A549 (cell line): ENCODE measurements around the gene GNG4. TPM values are rescaled to one million over a fixed set of nuclear protein-coding genes. Genes with fewer than 3 reads are reported as not detected.
"Not testable (repeated sequence)": the region's sequence is repeated elsewhere in the genome, so short reads cannot be mapped to it uniquely, and the experiment has no call there.

ENCODE experiments used
- ATAC-seq, 2 experiments: fragments of 200-7000 bp in 1 of 2; fragments of >200 bp in 1 of 2; cut with Nextera tagmentation in 1 of 2; cut with Tn5 transposase in 1 of 2; 3 replicates each; pipeline versions ENCODE4 v1.8.0 to v1.9.1; 2018 to 2020; ENCODE audit warnings: mild to moderate bottlenecking in 1 of 2, moderate library complexity in 1 of 2
- CTCF ChIA-PET: fragments of 300-600 bp; sonication (Branson Sonifier 250); formaldehyde crosslinking; extraction: SDS; loops from one replicate; lab custom pipeline; 2021; ENCODE audit warnings: antibody characterized with exemption, inconsistent platforms; lab: Yijun Ruan, JAX
- POLR2A ChIA-PET: fragments of 350-600 bp; formaldehyde crosslinking; extraction: SDS; loops from one replicate; lab custom pipeline; 2021; ENCODE audit warnings: antibody characterized with exemption, inconsistent platforms; lab: Yijun Ruan, JAX
- DNase-seq, 2 experiments: peaks; one replicate each; pipeline versions ENCODE4 v3.0.0 to v3.0.0-alpha.2; 2011 to 2016; ENCODE audit warnings: low read depth in 1 of 2, low spot score in 1 of 2
- FAIRE-seq: peaks from 2 replicates; lab custom pipeline; 2011; peaks lifted over from hg19 to GRCh38; lab: Jason Lieb, UNC
- H3K27ac ChIP-seq, 2 experiments: fragments of >200 bp; sonication (Bioruptor Twin); formaldehyde crosslinking; 3 replicates each; pipeline ENCODE4 v1.5.1; 2016 to 2017
- H3K4me1 ChIP-seq: fragments of >200 bp; sonication (Bioruptor Twin); formaldehyde crosslinking; 3 replicates; pipeline ENCODE4 v1.6.1; 2016
- H3K4me2 ChIP-seq: fragments of >200 bp; sonication (Bioruptor Twin); formaldehyde crosslinking; 3 replicates; pipeline ENCODE4 v1.6.1; 2016
- H3K4me3 ChIP-seq: fragments of >200 bp; sonication (Bioruptor Twin); formaldehyde crosslinking; 3 replicates; pipeline ENCODE4 v1.5.1; 2016
- H3K9me3 ChIP-seq: fragments of >200 bp; sonication (Bioruptor Twin); formaldehyde crosslinking; 3 replicates; pipeline ENCODE4 v1.6.1; 2016
- EHMT2 ChIP-seq: fragments of 200-600 bp; sonication (generic); IDR thresholded peaks from 2 replicates; pipeline ENCODE4 v1.6.1; 2016; ENCODE audit warnings: antibody characterized with exemption, low read depth, mild to moderate bottlenecking, moderate library complexity
- FOSL2 ChIP-seq, 2 experiments: fragments of 450-650 bp in 1 of 2; fragments of >200 bp in 1 of 2; sonication (Bioruptor Twin) in 1 of 2; formaldehyde crosslinking; IDR thresholded peaks; 2 replicates each; pipeline versions ENCODE4 v1.5.0 to v1.6.1; 2016 to 2020; ENCODE audit warnings: mild to moderate bottlenecking in 1 of 2, moderate library complexity in 1 of 2
- FOXS1 ChIP-seq: fragments of 250-450 bp; sonication (Bioruptor Pico); IDR thresholded peaks from 2 replicates; pipeline ENCODE4 v1.5.0; 2020; ENCODE audit warnings: mild to moderate bottlenecking, moderate library complexity
- HDAC2 ChIP-seq: fragments of 200-600 bp; sonication (generic); IDR thresholded peaks from 2 replicates; pipeline ENCODE4 v1.6.1; 2016
- HOXB5 ChIP-seq: fragments of 250-450 bp; sonication (Bioruptor Pico); IDR thresholded peaks from 2 replicates; pipeline ENCODE4 v1.5.0; 2020; ENCODE audit warnings: mild to moderate bottlenecking, moderate library complexity
- MAZ ChIP-seq: fragments of 150-350 bp; IDR thresholded peaks from 2 replicates; pipeline ENCODE4 v1.6.1; 2014; ENCODE audit warnings: antibody characterized with exemption, low read depth, low read length, borderline replicate concordance
- NPAS2 ChIP-seq: fragments of 250-450 bp; sonication (Bioruptor Pico); IDR thresholded peaks from 2 replicates; pipeline ENCODE4 v1.8.0; 2022; ENCODE audit warnings: mild to moderate bottlenecking, moderate library complexity, borderline replicate concordance
- NR3C1 ChIP-seq: fragments of >200 bp; sonication (Bioruptor Twin); formaldehyde crosslinking; IDR thresholded peaks from 3 replicates; pipeline ENCODE4 v1.6.1; 2017
- POLR2AphosphoS2 ChIP-seq: conservative IDR thresholded peaks from 2 replicates; pipeline ENCODE4 v1.6.1; 2012; ENCODE audit warnings: low read length, improper control_type of control experiment, inconsistent platforms
- RAD21 ChIP-seq, 2 experiments: fragments of >200 bp in 1 of 2; sonication (Bioruptor Twin) in 1 of 2; formaldehyde crosslinking in 1 of 2; IDR thresholded peaks in 1 of 2; conservative IDR thresholded peaks in 1 of 2; 2 replicates in 1 of 2; 3 replicates in 1 of 2; pipeline ENCODE4 v1.6.1; 2012 to 2018; ENCODE audit warnings: inconsistent platforms in 1 of 2
- RCOR1 ChIP-seq: fragments of 150-350 bp; IDR thresholded peaks from 2 replicates; pipeline ENCODE4 v1.6.1; 2014; ENCODE audit warnings: antibody characterized with exemption, low read length, low read depth
- SMC3 ChIP-seq: fragments of >200 bp; sonication (Bioruptor Twin); formaldehyde crosslinking; IDR thresholded peaks from 3 replicates; pipeline ENCODE4 v1.6.1; 2018; ENCODE audit warnings: inconsistent platforms
- ZFP36 ChIP-seq: fragments of 450-650 bp; IDR thresholded peaks from 2 replicates; pipeline ENCODE4 v1.6.1; 2014; ENCODE audit warnings: borderline replicate concordance; ENCODE audit not compliant: partially characterized antibody
- ZNF302 ChIP-seq: fragments of 250-450 bp; sonication (Bioruptor Pico); IDR thresholded peaks from 2 replicates; pipeline ENCODE4 v1.9.0; 2021; ENCODE audit warnings: inconsistent platforms, mild to moderate bottlenecking, moderate library complexity
- WGBS: methylation state at CpG from one replicate; pipeline ENCODE4 v1.1.6; 2017; ENCODE audit errors: missing lambda C conversion rate; 5-methylcytosine and 5-hydroxymethylcytosine counted together
- polyA plus RNA-seq, 4 experiments: library from polyadenylated mRNA; depleted of rRNA in 3 of 4; stranded (reverse); fragments of >200 nt; fragmentation: RNase III in 1 of 4; extraction: RNeasy Plus Mini Kit Qiagen cat#74134 plus additional on column Dnase treatment in 1 of 4; gene quantifications; 2 replicates in 3 of 4; 3 replicates in 1 of 4; pipeline ENCODE4 v1.2.3, GENCODE V29; 2011 to 2017
- TF ChIP-seq, protein P1 (sequence below): fragments of >200 bp; sonication (Bioruptor Twin); formaldehyde crosslinking; IDR thresholded peaks from 3 replicates; pipeline ENCODE4 v1.5.1; 2016
- TF ChIP-seq, protein P2 (sequence below): fragments of 450-650 bp; IDR thresholded peaks from 2 replicates; pipeline ENCODE4 v1.6.1; 2014; ENCODE audit warnings: antibody characterized with exemption
- TF ChIP-seq, protein P3 (sequence below): fragments of >200 bp; sonication (Bioruptor Twin); formaldehyde crosslinking; IDR thresholded peaks from 2 replicates; pipeline ENCODE4 v1.6.1; 2016
- TF ChIP-seq, protein P4 (sequence below): IDR thresholded peaks from 2 replicates; pipeline ENCODE4 v1.6.1; 2012

GNG4 gene
- polyA plus RNA-seq, 2 of the 4 experiments (the other 2 are of a cell fraction) = 10.5 to 16.3 TPM

DNA sequence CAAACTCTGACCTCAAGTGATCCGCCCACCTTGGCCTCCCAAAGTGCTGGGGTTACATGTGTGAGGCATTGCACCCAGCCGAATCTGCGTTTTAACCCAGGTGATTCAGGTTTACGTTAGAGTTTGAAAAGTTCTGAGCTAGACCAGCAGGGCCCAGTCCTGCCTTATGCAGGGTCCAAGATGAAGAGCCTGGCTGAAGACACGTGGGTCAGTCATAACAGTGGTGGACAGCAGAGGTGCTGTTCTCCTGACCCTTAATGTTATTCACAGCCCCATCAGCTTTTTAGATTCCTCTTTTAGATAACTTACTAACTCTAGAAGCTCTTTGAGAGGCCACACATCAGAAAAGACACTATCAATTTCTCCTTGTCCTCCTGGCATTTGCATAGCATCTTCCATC is 50.0 kb downstream of the GNG4 start:
- no peak overlapping the region for H3K4me3 ChIP-seq
- peak; percentile 37 to 60; a peak in 2 of 6 replicates for ATAC-seq
- no peak for FAIRE-seq
- DNase-seq = peak in 1 of 2 experiments; percentile 13
- H3K4me2 ChIP-seq = no peak overlapping the region
- no peaks in the 10 kb centered on the region for H3K4me1 ChIP-seq
- ChIA-PET CTCF (interaction anchor here (0.6 to 7.1 kb wide), 9 partner anchors 9 to 372 kb away, joined by 3 to 58 read pairs (median 7); partner anchors contain the start of gene B3GALNT2), POLR2A (interaction anchor here (0.6 kb wide), 1 partner anchor 405 kb away, joined by 7 read pairs; no protein-coding TSS in a partner anchor)
- no peak for TF ChIP-seq POLR2AphosphoS2
- TF ChIP-seq ZFP36 = no peak
- H3K27ac ChIP-seq = no peak overlapping the region
- H3K9me3 ChIP-seq = no peaks in the 10 kb centered on the region
- WGBS = 87% methylated on average over 5 of the region's 5 CpGs

DNA sequence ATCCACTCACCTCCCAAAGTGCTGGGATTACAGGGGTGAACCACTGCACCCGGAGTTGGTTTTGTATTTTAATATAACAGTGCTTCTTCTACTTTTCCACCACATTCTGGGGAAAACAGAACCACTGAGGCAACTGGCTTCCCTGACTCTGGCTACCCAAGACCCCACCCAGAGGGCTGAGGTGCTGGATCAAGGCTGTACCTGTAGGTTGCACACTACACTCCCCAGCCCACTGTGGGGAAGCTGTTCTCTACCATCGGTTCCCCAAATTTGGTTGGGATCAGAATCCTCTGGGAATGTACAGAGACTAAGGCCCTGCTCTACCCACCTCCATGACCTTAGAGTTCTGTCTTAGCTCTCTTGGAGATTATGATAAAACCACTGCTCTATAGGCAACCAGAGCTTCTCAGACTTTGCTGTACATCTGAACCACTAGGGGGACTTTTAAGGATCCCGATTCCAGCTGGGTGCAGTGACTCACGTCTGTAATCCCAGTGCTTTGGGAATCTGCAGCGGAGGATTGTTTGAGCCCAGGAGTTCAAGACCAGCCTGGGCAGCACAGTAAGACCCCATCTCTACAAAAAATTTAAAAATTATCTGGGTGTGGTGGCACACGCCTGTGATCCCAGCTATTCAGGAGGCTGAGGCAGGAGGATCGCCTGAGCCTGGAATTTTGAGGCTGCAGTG is 51.6 kb downstream of the GNG4 start:
- H3K4me3 ChIP-seq = no peak overlapping the region
- 49% methylated on average over 7 of the region's 7 CpGs for WGBS
- ATAC-seq (peak; percentile 92 to 93), FAIRE-seq (no peak), DNase-seq (peak; percentile 58 to 71)
- TF ChIP-seq SMC3 (peak; percentile 51), FOSL2 (IDR thresholded peaks at IDR 0.05) (no peak), FOSL2 (CRISPR knock-in tag; IDR thresholded peaks at IDR 0.05) (peak; percentile 80), RAD21 (conservative IDR thresholded peaks at IDR 0.05 in 1 of 2, IDR thresholded peaks at IDR 0.05 in 1 of 2) (peak; percentile 30 to 42; a peak in 3 of 5 replicates), EHMT2 (no peak), HOXB5 (CRISPR knock-in tag) (no peak)
- TF ChIP-seq, protein P1, sequence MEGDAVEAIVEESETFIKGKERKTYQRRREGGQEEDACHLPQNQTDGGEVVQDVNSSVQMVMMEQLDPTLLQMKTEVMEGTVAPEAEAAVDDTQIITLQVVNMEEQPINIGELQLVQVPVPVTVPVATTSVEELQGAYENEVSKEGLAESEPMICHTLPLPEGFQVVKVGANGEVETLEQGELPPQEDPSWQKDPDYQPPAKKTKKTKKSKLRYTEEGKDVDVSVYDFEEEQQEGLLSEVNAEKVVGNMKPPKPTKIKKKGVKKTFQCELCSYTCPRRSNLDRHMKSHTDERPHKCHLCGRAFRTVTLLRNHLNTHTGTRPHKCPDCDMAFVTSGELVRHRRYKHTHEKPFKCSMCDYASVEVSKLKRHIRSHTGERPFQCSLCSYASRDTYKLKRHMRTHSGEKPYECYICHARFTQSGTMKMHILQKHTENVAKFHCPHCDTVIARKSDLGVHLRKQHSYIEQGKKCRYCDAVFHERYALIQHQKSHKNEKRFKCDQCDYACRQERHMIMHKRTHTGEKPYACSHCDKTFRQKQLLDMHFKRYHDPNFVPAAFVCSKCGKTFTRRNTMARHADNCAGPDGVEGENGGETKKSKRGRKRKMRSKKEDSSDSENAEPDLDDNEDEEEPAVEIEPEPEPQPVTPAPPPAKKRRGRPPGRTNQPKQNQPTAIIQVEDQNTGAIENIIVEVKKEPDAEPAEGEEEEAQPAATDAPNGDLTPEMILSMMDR = peak; percentile 46
- H3K4me2 ChIP-seq = no peak overlapping the region
- ChIA-PET POLR2A (no interaction called here), CTCF (interaction anchor here (0.6 to 7.1 kb wide), 19 partner anchors 9 to 377 kb away, joined by 3 to 58 read pairs (median 4); partner anchors contain the start of gene B3GALNT2)
- H3K27ac ChIP-seq = no peak overlapping the region
- no peaks in the 10 kb centered on the region for H3K4me1 ChIP-seq
- H3K9me3 ChIP-seq = no peaks in the 10 kb centered on the region

DNA sequence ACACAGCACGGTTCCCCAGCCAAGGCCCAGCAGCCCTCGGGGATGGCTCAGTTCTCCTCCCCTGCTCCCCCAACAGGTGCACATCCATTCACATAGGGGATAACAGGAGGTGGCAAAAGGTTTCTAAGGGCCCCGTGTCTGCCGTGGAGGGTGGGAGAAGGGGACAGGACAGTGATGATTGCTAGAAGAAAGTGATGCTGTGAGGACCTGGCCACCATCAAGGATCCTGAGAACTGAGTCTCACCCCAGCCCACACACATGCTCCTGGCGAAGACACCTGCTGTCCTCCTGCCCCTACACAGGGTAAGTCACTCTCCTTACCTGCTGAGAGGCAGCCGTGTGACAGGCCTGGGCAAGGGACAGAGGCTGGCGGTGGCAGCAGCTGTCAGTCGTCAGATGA is 54.5 kb downstream of the GNG4 start:
- H3K4me1 ChIP-seq = no peaks in the 10 kb centered on the region
- FAIRE-seq = no peak
- ChIA-PET CTCF (interaction anchor here (0.9 to 1.4 kb wide), 5 partner anchors 9 to 377 kb away, joined by 3 to 4 read pairs (median 3); no protein-coding TSS in a partner anchor), POLR2A (interaction anchor here (1.6 kb wide), 1 partner anchor 35 kb away, joined by 3 read pairs; no protein-coding TSS in a partner anchor)
- no peaks in the 10 kb centered on the region for H3K9me3 ChIP-seq
- no peak for DNase-seq
- 0 out of 6 replicates have a peak overlapping the region, but pooled peaks of 1 of the 2 experiments have one; percentile 11 for H3K27ac ChIP-seq
- H3K4me2 ChIP-seq = no peak overlapping the region
- no peak overlapping the region for H3K4me3 ChIP-seq
- WGBS = 55% methylated on average over 7 of the region's 8 CpGs
- no peak for ATAC-seq
- TF ChIP-seq FOXS1 (CRISPR knock-in tag) = no peak
- no peak for TF ChIP-seq HDAC2
- TF ChIP-seq NPAS2 (CRISPR knock-in tag) = no peak
- no peak for TF ChIP-seq RCOR1
- TF ChIP-seq, protein P2, sequence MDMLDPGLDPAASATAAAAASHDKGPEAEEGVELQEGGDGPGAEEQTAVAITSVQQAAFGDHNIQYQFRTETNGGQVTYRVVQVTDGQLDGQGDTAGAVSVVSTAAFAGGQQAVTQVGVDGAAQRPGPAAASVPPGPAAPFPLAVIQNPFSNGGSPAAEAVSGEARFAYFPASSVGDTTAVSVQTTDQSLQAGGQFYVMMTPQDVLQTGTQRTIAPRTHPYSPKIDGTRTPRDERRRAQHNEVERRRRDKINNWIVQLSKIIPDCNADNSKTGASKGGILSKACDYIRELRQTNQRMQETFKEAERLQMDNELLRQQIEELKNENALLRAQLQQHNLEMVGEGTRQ = no peak
- TF ChIP-seq ZNF302 (CRISPR knock-in tag) = no peak
- no peak for TF ChIP-seq ZFP36
- TF ChIP-seq, protein P3, sequence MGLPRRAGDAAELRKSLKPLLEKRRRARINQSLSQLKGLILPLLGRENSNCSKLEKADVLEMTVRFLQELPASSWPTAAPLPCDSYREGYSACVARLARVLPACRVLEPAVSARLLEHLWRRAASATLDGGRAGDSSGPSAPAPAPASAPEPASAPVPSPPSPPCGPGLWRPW = no peak
- TF ChIP-seq MAZ = no peak
- TF ChIP-seq, protein P4, sequence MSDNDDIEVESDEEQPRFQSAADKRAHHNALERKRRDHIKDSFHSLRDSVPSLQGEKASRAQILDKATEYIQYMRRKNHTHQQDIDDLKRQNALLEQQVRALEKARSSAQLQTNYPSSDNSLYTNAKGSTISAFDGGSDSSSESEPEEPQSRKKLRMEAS = no peak
- TF ChIP-seq NR3C1 = no peak

DNA sequence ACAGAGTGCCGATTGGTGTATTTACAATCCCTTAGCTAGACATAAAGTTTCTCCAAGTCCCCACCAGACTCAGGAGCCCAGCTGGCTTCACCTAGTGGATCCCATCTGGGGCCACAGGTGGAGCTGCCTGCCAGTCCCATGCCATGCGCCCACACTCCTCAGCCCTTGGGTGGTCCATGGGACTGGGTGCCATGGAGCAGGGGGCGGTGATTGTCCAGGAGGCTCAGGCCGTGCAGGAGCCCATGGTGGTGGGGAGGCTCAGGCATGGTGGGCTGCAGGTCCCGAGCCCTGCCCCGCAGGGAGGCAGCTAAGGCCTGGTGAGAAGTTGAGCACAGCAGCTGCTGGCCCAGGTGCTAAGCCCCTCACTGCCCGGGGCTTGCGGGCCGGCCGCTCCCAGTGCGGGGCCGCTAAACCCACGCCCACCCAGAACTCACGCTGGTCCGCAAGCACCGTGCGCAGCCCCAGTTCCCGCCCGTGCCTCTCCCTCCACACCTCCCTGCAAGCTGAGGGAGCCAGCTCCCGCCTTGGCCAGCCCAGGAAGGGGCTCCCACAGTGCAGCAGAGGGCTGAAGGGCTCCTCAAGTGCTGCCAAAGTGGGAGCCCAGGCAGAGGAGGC is 55.2 kb downstream of the GNG4 start:
- POLR2A ChIA-PET, DNase-seq, H3K4me1 ChIP-seq, H3K4me2 ChIP-seq, H3K4me3 ChIP-seq, H3K9me3 ChIP-seq, FAIRE-seq, ATAC-seq, H3K27ac ChIP-seq: not testable (repeated sequence)
- CTCF ChIA-PET = interaction anchor here (0.9 to 1.4 kb wide), 5 partner anchors 10 to 377 kb away, joined by 3 to 4 read pairs (median 3); no protein-coding TSS in a partner anchor
- 85% methylated on average over 14 of the region's 20 CpGs for WGBS
